ENCODE measurements around the gene TREML1.

DNA sequence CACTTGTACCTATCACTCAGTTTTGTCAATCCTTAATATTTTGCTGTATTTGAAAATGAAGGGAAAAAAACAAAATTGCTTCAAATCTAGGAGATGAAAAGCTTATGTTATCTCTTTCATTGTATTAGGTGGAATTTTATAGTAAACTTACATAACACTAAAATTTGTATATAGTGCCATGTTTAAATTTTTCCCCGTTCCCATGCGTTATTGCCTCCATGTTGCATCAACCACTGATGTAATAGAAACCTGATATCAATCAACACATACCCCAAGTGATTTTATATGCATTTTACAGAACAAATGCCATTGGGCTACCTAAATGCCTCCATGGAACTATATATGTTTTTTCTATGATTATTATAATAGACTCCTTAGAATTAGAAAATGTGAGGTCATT lies 23.5 kb upstream of the TREML1 start:
- TF ChIP-seq POLR2A (IDR thresholded peaks at IDR 0.05): no peak
- TF ChIP-seq, protein P1, sequence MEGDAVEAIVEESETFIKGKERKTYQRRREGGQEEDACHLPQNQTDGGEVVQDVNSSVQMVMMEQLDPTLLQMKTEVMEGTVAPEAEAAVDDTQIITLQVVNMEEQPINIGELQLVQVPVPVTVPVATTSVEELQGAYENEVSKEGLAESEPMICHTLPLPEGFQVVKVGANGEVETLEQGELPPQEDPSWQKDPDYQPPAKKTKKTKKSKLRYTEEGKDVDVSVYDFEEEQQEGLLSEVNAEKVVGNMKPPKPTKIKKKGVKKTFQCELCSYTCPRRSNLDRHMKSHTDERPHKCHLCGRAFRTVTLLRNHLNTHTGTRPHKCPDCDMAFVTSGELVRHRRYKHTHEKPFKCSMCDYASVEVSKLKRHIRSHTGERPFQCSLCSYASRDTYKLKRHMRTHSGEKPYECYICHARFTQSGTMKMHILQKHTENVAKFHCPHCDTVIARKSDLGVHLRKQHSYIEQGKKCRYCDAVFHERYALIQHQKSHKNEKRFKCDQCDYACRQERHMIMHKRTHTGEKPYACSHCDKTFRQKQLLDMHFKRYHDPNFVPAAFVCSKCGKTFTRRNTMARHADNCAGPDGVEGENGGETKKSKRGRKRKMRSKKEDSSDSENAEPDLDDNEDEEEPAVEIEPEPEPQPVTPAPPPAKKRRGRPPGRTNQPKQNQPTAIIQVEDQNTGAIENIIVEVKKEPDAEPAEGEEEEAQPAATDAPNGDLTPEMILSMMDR (IDR thresholded peaks at IDR 0.05): no peak
